Measurements from ENCODE around the gene WSCD2.

GRCh38 chr12:108173892-108174291 lies 44.8 kb downstream of the WSCD2 start:
- no peak for TF ChIP-seq POLR2AphosphoS5 (IDR thresholded peaks at IDR 0.05)
- TF ChIP-seq, protein P1, sequence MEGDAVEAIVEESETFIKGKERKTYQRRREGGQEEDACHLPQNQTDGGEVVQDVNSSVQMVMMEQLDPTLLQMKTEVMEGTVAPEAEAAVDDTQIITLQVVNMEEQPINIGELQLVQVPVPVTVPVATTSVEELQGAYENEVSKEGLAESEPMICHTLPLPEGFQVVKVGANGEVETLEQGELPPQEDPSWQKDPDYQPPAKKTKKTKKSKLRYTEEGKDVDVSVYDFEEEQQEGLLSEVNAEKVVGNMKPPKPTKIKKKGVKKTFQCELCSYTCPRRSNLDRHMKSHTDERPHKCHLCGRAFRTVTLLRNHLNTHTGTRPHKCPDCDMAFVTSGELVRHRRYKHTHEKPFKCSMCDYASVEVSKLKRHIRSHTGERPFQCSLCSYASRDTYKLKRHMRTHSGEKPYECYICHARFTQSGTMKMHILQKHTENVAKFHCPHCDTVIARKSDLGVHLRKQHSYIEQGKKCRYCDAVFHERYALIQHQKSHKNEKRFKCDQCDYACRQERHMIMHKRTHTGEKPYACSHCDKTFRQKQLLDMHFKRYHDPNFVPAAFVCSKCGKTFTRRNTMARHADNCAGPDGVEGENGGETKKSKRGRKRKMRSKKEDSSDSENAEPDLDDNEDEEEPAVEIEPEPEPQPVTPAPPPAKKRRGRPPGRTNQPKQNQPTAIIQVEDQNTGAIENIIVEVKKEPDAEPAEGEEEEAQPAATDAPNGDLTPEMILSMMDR (IDR thresholded peaks at IDR 0.05), result no peak

All from prostate gland (tissue), 2 donors.